ENCODE results near the gene TMEM25.

Gene TMEM25

GRCh38 chr11:118532091-118532490 lies 1.1 kb downstream of the TMEM25 start:
- TF ChIP-seq CTCF (IDR thresholded peaks at IDR 0.05; ENCODE audit: insufficient read depth, missing control alignments), result no peak
- DNase-seq (ENCODE audit: insufficient read length, low spot score) (no peak), FAIRE-seq (no peak)

GRCh38 chr11:118532852-118533768 lies 2.1 kb downstream of the TMEM25 start:
- TF ChIP-seq CTCF (IDR thresholded peaks at IDR 0.05; ENCODE audit: insufficient read depth, missing control alignments), result no peak
- FAIRE-seq, result no peak
- no peak for DNase-seq (ENCODE audit: insufficient read length, low spot score)

GRCh38 chr11:118533769-118534729 lies 3.1 kb downstream of the TMEM25 start:
- FAIRE-seq (no peak), DNase-seq (ENCODE audit: insufficient read length, low spot score) (no peak)
- no peak for TF ChIP-seq CTCF (IDR thresholded peaks at IDR 0.05; ENCODE audit: insufficient read depth, missing control alignments)

GRCh38 chr11:118535261-118535660 lies 4.3 kb downstream of the TMEM25 start:
- FAIRE-seq (no peak), DNase-seq (ENCODE audit: insufficient read length, low spot score) (no peak)
- TF ChIP-seq CTCF (IDR thresholded peaks at IDR 0.05; ENCODE audit: insufficient read depth, missing control alignments), result no peak

- DNase-seq (ENCODE audit: insufficient read length, low spot score), result no peak
- no peak for FAIRE-seq
- TF ChIP-seq CTCF (IDR thresholded peaks at IDR 0.05; ENCODE audit: insufficient read depth, missing control alignments), result no peak
Measured at GRCh38 chr11:118536726-118537125, 5.7 kb downstream of the TMEM25 start.

GRCh38 chr11:118537409-118537980 lies 6.5 kb downstream of the TMEM25 start:
- FAIRE-seq (no peak), DNase-seq (ENCODE audit: insufficient read length, low spot score) (no peak)
- no peak for TF ChIP-seq CTCF (IDR thresholded peaks at IDR 0.05; ENCODE audit: insufficient read depth, missing control alignments)
